ENCODE measurements around the gene ULK4.

Gene ULK4

DNA sequence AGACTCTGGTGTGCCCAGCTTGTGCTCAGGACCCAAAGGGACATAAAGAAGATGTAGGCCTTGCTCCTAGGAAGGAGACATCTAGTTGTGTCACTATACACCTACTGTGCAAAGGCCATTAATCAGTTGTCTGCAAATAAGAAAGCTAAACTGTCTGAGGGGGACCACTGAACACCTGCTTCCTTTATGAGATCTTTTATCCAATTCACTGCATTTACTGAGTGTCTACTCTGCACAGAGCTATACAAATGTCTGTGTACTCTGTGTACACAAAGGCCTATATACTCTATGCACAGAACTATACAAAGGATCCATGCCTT, 637.8 kb downstream of the ULK4 start:
- Histone ChIP-seq H3K79me2 (ENCODE audit: insufficient read depth, low read length) (no peaks in the 10 kb centered on the region), H4K20me1 (ENCODE audit: insufficient read depth, low read length, poor library complexity, severe bottlenecking) (no peaks in the 10 kb centered on the region), H3K9me3 (ENCODE audit: insufficient read depth, low read depth, low read length) (no peaks in the 10 kb centered on the region), H3K9ac (ENCODE audit: low read depth, low read length, poor library complexity, severe bottlenecking) (peak overlapping the region; percentile 22), H3K4me3 (ENCODE audit: low read length, poor library complexity, severe bottlenecking) (peak overlapping the region; percentile 25), H3K4me2 (ENCODE audit: low read depth, low read length, poor library complexity, severe bottlenecking) (peak overlapping the region; percentile 72), H3F3A (ENCODE audit: low read depth) (no peaks in the 10 kb centered on the region), H2AFZ (ENCODE audit: low read length) (peak overlapping the region; percentile 64), H3K36me3 (ENCODE audit: insufficient read depth, low read length) (no peaks in the 10 kb centered on the region), H3K27me3 (ENCODE audit: insufficient read depth, low read length, poor library complexity, severe bottlenecking) (no peaks in the 10 kb centered on the region), H3K9me2 (replicated peaks; ENCODE audit: low read depth, low read length) (no peaks in the 10 kb centered on the region), H3K4me1 (ENCODE audit: insufficient read depth, low read length, poor library complexity, severe bottlenecking) (peaks cover 22% of the 10 kb centered on the region)
- no peak for TF ChIP-seq EZH2phosphoT487 (IDR thresholded peaks at IDR 0.05; ENCODE audit: borderline replicate concordance)
- TF ChIP-seq, protein P1, sequence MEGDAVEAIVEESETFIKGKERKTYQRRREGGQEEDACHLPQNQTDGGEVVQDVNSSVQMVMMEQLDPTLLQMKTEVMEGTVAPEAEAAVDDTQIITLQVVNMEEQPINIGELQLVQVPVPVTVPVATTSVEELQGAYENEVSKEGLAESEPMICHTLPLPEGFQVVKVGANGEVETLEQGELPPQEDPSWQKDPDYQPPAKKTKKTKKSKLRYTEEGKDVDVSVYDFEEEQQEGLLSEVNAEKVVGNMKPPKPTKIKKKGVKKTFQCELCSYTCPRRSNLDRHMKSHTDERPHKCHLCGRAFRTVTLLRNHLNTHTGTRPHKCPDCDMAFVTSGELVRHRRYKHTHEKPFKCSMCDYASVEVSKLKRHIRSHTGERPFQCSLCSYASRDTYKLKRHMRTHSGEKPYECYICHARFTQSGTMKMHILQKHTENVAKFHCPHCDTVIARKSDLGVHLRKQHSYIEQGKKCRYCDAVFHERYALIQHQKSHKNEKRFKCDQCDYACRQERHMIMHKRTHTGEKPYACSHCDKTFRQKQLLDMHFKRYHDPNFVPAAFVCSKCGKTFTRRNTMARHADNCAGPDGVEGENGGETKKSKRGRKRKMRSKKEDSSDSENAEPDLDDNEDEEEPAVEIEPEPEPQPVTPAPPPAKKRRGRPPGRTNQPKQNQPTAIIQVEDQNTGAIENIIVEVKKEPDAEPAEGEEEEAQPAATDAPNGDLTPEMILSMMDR (conservative IDR thresholded peaks at IDR 0.05; ENCODE audit: low read length) = no peak

- Histone ChIP-seq H3K9ac (ENCODE audit: low read depth, low read length, poor library complexity, severe bottlenecking) (peak overlapping the region; percentile 22), H2AFZ (ENCODE audit: low read length) (peak overlapping the region; percentile 64), H3K27me3 (ENCODE audit: insufficient read depth, low read length, poor library complexity, severe bottlenecking) (no peaks in the 10 kb centered on the region), H3K9me2 (replicated peaks; ENCODE audit: low read depth, low read length) (no peaks in the 10 kb centered on the region), H4K20me1 (ENCODE audit: insufficient read depth, low read length, poor library complexity, severe bottlenecking) (no peaks in the 10 kb centered on the region), H3K36me3 (ENCODE audit: insufficient read depth, low read length) (no peaks in the 10 kb centered on the region), H3K79me2 (ENCODE audit: insufficient read depth, low read length) (no peaks in the 10 kb centered on the region), H3K4me2 (ENCODE audit: low read depth, low read length, poor library complexity, severe bottlenecking) (peak overlapping the region; percentile 72), H3K4me1 (ENCODE audit: insufficient read depth, low read length, poor library complexity, severe bottlenecking) (peaks cover 22% of the 10 kb centered on the region), H3F3A (ENCODE audit: low read depth) (no peaks in the 10 kb centered on the region), H3K9me3 (ENCODE audit: insufficient read depth, low read depth, low read length) (no peaks in the 10 kb centered on the region), H3K4me3 (ENCODE audit: low read length, poor library complexity, severe bottlenecking) (peak overlapping the region; percentile 25)
- no peak for TF ChIP-seq EZH2phosphoT487 (IDR thresholded peaks at IDR 0.05; ENCODE audit: borderline replicate concordance)
- TF ChIP-seq, protein P1 (conservative IDR thresholded peaks at IDR 0.05; ENCODE audit: low read length) = no peak
These were observed 638.3 kb downstream of the ULK4 start for GRCh38 chr3:41323467-41324155.

DNA sequence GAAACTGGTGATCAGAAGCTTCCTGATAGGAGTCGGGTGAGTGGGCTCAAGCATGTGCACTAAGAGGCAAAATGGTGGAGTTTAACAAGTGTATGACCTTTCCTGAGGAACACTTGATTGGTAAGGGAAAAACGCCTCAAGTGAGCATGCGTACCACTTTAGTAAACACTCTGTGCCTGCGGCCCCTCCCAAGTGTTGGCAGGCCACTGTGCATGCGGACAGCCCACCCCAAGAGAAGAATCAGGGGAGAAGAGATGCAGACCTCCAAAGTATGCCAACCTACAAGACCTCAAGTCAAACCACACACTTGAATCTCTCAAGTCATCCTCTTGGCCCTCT, 640.3 kb downstream of the ULK4 start:
- no peaks in the 10 kb centered on the region for H3K9me2 ChIP-seq (replicated peaks; ENCODE audit: low read depth, low read length)
- H3K9me3 ChIP-seq (ENCODE audit: insufficient read depth, low read depth, low read length) = no peaks in the 10 kb centered on the region
- no peaks in the 10 kb centered on the region for H4K20me1 ChIP-seq (ENCODE audit: insufficient read depth, low read length, poor library complexity, severe bottlenecking)
- no peak for TF ChIP-seq EZH2phosphoT487 (IDR thresholded peaks at IDR 0.05; ENCODE audit: borderline replicate concordance)
- TF ChIP-seq, protein P1 (conservative IDR thresholded peaks at IDR 0.05; ENCODE audit: low read length) = no peak
- peaks cover 22% of the 10 kb centered on the region for H3K4me1 ChIP-seq (ENCODE audit: insufficient read depth, low read length, poor library complexity, severe bottlenecking)
- H3K27me3 ChIP-seq (ENCODE audit: insufficient read depth, low read length, poor library complexity, severe bottlenecking) = no peaks in the 10 kb centered on the region
- H3F3A ChIP-seq (ENCODE audit: low read depth) = no peaks in the 10 kb centered on the region
- H3K79me2 ChIP-seq (ENCODE audit: insufficient read depth, low read length) = no peaks in the 10 kb centered on the region
- H3K4me3 ChIP-seq (ENCODE audit: low read length, poor library complexity, severe bottlenecking) = no peak overlapping the region
- no peak overlapping the region for H2AFZ ChIP-seq (ENCODE audit: low read length)
- no peak overlapping the region for H3K4me2 ChIP-seq (ENCODE audit: low read depth, low read length, poor library complexity, severe bottlenecking)
- H3K9ac ChIP-seq (ENCODE audit: low read depth, low read length, poor library complexity, severe bottlenecking) = no peak overlapping the region
- no peaks in the 10 kb centered on the region for H3K36me3 ChIP-seq (ENCODE audit: insufficient read depth, low read length)
